SK-N-SH (cell line): Measurements from ENCODE around the gene SUSD3. TPM values are rescaled to one million over a fixed set of nuclear protein-coding genes. Genes with fewer than 3 reads are reported as not detected.

Experiments
- CTCF ChIA-PET: fragments of 300-600, 350-600 bp; formaldehyde crosslinking; extraction: SDS; loops from one replicate; lab custom pipeline; 2021; lab: Yijun Ruan, JAX
- POLR2A ChIA-PET: fragments of 350-600 bp; sonication (Branson Sonifier 250); formaldehyde crosslinking; extraction: SDS; loops from one replicate; lab custom pipeline; 2020; ENCODE audit warnings: antibody characterized with exemption, inconsistent platforms; lab: Yijun Ruan, JAX
- DNase-seq: peaks from one replicate; pipeline ENCODE4 v3.0.0; 2012
- H2AFZ ChIP-seq: fragments of 200-600 bp; sonication (generic); 2 replicates; pipeline ENCODE4 v1.8.1; 2016; ENCODE audit warnings: antibody characterized with exemption, mild to moderate bottlenecking, low read depth
- H3F3A ChIP-seq: fragments of 200-600 bp; sonication (generic); replicated peaks from 2 replicates; pipeline ENCODE3; 2016; ENCODE audit warnings: antibody characterized with exemption, mild to moderate bottlenecking; ENCODE audit not compliant: insufficient read depth
- H3K27ac ChIP-seq, 2 experiments: fragments of 200-500 bp in 1 of 2; fragments of 200-600 bp in 1 of 2; sonication (Bioruptor generic) in 1 of 2; sonication (generic), shearing (Covaris generic) in 1 of 2; 2 replicates each; pipeline versions ENCODE4 v1.5.1 to v1.6.1; 2014 to 2016; ENCODE audit warnings: low read depth in 2 of 2, inconsistent platforms in 1 of 2, low read length in 1 of 2, mild to moderate bottlenecking in 1 of 2, mixed read lengths in 1 of 2
- H3K27me3 ChIP-seq: fragments of 200-600 bp; sonication (generic), shearing (Covaris generic); 2 replicates; pipeline ENCODE4 v1.6.1; 2016; ENCODE audit warnings: mixed run types; ENCODE audit not compliant: insufficient read depth
- H3K36me3 ChIP-seq, 2 experiments: fragments of 200-500 bp in 1 of 2; fragments of 200-600 bp in 1 of 2; sonication (Bioruptor generic) in 1 of 2; sonication (generic) in 1 of 2; replicated peaks in 1 of 2; 2 replicates each; pipeline versions ENCODE3 to v1.5.1; 2014 to 2016; ENCODE audit warnings: low read length in 1 of 2, mild to moderate bottlenecking in 1 of 2; ENCODE audit not compliant: insufficient read depth in 2 of 2, control insufficient read depth in 1 of 2
- H3K4me1 ChIP-seq, 2 experiments: fragments of 200-500 bp in 1 of 2; fragments of 200-600 bp in 1 of 2; sonication (Bioruptor generic) in 1 of 2; sonication (generic), shearing (Covaris generic) in 1 of 2; 2 replicates each; pipeline versions ENCODE4 v1.5.1 to v1.6.1; 2014 to 2016; ENCODE audit warnings: low read depth in 1 of 2, low read length in 1 of 2, mixed run types in 1 of 2; ENCODE audit not compliant: insufficient read depth in 2 of 2, control insufficient read depth in 1 of 2
- H3K4me2 ChIP-seq: fragments of 200-600 bp; sonication (generic), shearing (Covaris generic); 2 replicates; pipeline ENCODE4 v1.6.1; 2017; ENCODE audit warnings: mixed run types
- H3K4me3 ChIP-seq, 2 experiments: fragments of 200-500 bp in 1 of 2; fragments of 200-600 bp in 1 of 2; sonication (Bioruptor generic) in 1 of 2; sonication (generic), shearing (Covaris generic) in 1 of 2; 2 replicates each; pipeline versions ENCODE4 v1.5.1 to v1.8.1; 2014 to 2016; ENCODE audit warnings: low read depth in 2 of 2, inconsistent platforms in 1 of 2, low read length in 1 of 2, mild to moderate bottlenecking in 1 of 2, mixed read lengths in 1 of 2, moderate library complexity in 1 of 2
- H3K79me2 ChIP-seq: fragments of 200-600 bp; sonication (generic); 2 replicates; pipeline ENCODE4 v1.8.1; 2017; ENCODE audit warnings: mild to moderate bottlenecking; ENCODE audit not compliant: insufficient read depth
- H3K9ac ChIP-seq: fragments of 200-600 bp; sonication (generic); 2 replicates; pipeline ENCODE4 v1.6.1; 2017; ENCODE audit warnings: mixed run types
- H3K9me2 ChIP-seq: fragments of 200-600 bp; sonication (generic); 2 replicates; pipeline ENCODE4 v1.6.1; 2017; ENCODE audit warnings: mixed run types
- H3K9me3 ChIP-seq: fragments of 200-600 bp; sonication (generic); 2 replicates; pipeline ENCODE4 v1.6.1; 2017; ENCODE audit warnings: mixed run types, mild to moderate bottlenecking, moderate library complexity
- H4K20me1 ChIP-seq: fragments of 200-600 bp; sonication (generic); 2 replicates; pipeline ENCODE4 v1.6.1; 2017; ENCODE audit warnings: mild to moderate bottlenecking, mixed run types; ENCODE audit not compliant: insufficient read depth
- CHD2 ChIP-seq: fragments of 150-350 bp; IDR thresholded peaks from 2 replicates; pipeline ENCODE4 v1.6.1; 2018; ENCODE audit warnings: low read length; ENCODE audit not compliant: partially characterized antibody
- EP300 ChIP-seq, 2 experiments: IDR thresholded peaks; 2 replicates each; pipeline versions ENCODE4 v1.4.0 to v1.6.1; 2012; ENCODE audit warnings: borderline replicate concordance in 1 of 2, low read depth in 1 of 2, low read length in 1 of 2
- FOXJ3 ChIP-seq: sonication (generic); formaldehyde crosslinking; IDR thresholded peaks from 2 replicates; pipeline ENCODE4 v1.5.1; 2020; ENCODE audit warnings: mild to moderate bottlenecking, missing genetic modification reagents
- IRF3 ChIP-seq: fragments of 150-350 bp; IDR thresholded peaks from 2 replicates; pipeline ENCODE4 v1.6.1; 2016; ENCODE audit warnings: mild to moderate bottlenecking, low read depth, low read length
- NRF1 ChIP-seq: IDR thresholded peaks from 2 replicates; pipeline ENCODE4 v1.6.1; 2012; ENCODE audit warnings: low read depth, mild to moderate bottlenecking, low read length
- PBX3 ChIP-seq: IDR thresholded peaks from 2 replicates; pipeline ENCODE4; 2012
- RAD21 ChIP-seq: IDR thresholded peaks from 2 replicates; pipeline ENCODE4 v1.6.1; 2012; ENCODE audit warnings: mild to moderate bottlenecking, low read length
- SMC3 ChIP-seq: IDR thresholded peaks from 2 replicates; pipeline ENCODE4 v1.6.1; 2012; ENCODE audit warnings: low read depth, low read length, improper control_type of control experiment
- TAF1 ChIP-seq: IDR thresholded peaks from 2 replicates; pipeline ENCODE4 v1.6.1; 2012; ENCODE audit warnings: low read depth, mild to moderate bottlenecking, low read length, moderate library complexity, borderline replicate concordance
- TEAD4 ChIP-seq: IDR thresholded peaks from 2 replicates; pipeline ENCODE4 v1.4.0; 2012; ENCODE audit warnings: mild to moderate bottlenecking, borderline replicate concordance; ENCODE audit not compliant: insufficient read depth
- USF1 ChIP-seq: IDR thresholded peaks from 2 replicates; pipeline ENCODE4 v1.4.0; 2012; ENCODE audit warnings: low read depth, borderline replicate concordance
- USF2 ChIP-seq: fragments of 150-350 bp; IDR thresholded peaks from 2 replicates; pipeline ENCODE4 v1.6.1; 2017; ENCODE audit warnings: antibody characterized with exemption, low read length, low read depth, borderline replicate concordance
- YY1 ChIP-seq: IDR thresholded peaks from 2 replicates; pipeline ENCODE4 v1.4.0; 2012; ENCODE audit warnings: low read depth, mild to moderate bottlenecking
- WGBS: methylation state at CpG from one replicate; pipeline ENCODE4 v1.1.6; 2017; ENCODE audit warnings: low lambda C conversion rate; 5-methylcytosine and 5-hydroxymethylcytosine counted together
- polyA plus RNA-seq, 3 experiments: library from polyadenylated mRNA; depleted of rRNA; stranded (reverse); fragments of >200 nt; gene quantifications; 2 replicates each; pipeline ENCODE4 v1.2.3, GENCODE V29; 2012

SUSD3 gene
- polyA plus RNA-seq, 1 of the 3 experiments (the other 2 are of a cell fraction), result 0.49 TPM

- H3K27ac ChIP-seq, result peak overlapping the region in 1 of 2 experiments; percentile 16; a peak in 1 of 4 replicates
- peaks cover 23% of the 10 kb centered on the region; the same call in 1 of the 2 replicates for H3K79me2 ChIP-seq
- no peak overlapping the region for H3K4me3 ChIP-seq
- H3F3A ChIP-seq, result peaks cover 4% of the 10 kb centered on the region
- no peaks in the 10 kb centered on the region for H3K9me2 ChIP-seq
- no peak overlapping the region for H3K4me2 ChIP-seq
- H2AFZ ChIP-seq, result no peak overlapping the region
- no peaks in the 10 kb centered on the region for H3K27me3 ChIP-seq
- H3K36me3 ChIP-seq, result peaks cover 0 to 5% of the 10 kb centered on the region in 2 experiments
- DNase-seq, result no peak
- H3K4me1 ChIP-seq, result peaks cover 8 to 73% of the 10 kb centered on the region in 2 experiments; a peak in 3 of 4 replicates
- H4K20me1 ChIP-seq, result 0 out of 2 replicates have a peak, but pooled peaks cover 7% of the 10 kb centered on the region
- TF ChIP-seq USF1 (no peak), FOXJ3 (no peak), EP300 (IDR thresholded peaks at IDR 0.05; ENCODE audit: borderline replicate concordance in 1 of 2, low read depth in 1 of 2, low read length in 1 of 2) (no peak), PBX3 (no peak), TAF1 (no peak), CHD2 (no peak), RAD21 (no peak), NRF1 (no peak), USF2 (no peak)
- no peak overlapping the region for H3K9ac ChIP-seq
- WGBS, result 85% methylated on average over 6 of the region's 11 CpGs
- no peaks in the 10 kb centered on the region for H3K9me3 ChIP-seq
- POLR2A ChIA-PET, result no interaction called here
- CTCF ChIA-PET, result interaction anchor here (0.7 to 5.2 kb wide), 8 partner anchors 10 to 182 kb away, joined by 3 to 31 read pairs (median 4); no protein-coding TSS in a partner anchor
Observed at GRCh38 chr9:93129691-93130500, 71.4 kb downstream of the SUSD3 start.

GRCh38 chr9:93130861-93131481, 72.5 kb downstream of the SUSD3 start:
- H3K9me2 ChIP-seq, result no peaks in the 10 kb centered on the region
- peak overlapping the region in 1 of 2 experiments; percentile 40; a peak in 1 of 4 replicates for H3K27ac ChIP-seq
- H3K27me3 ChIP-seq, result no peaks in the 10 kb centered on the region
- TF ChIP-seq TEAD4 (no peak), IRF3 (no peak), YY1 (no peak), SMC3 (no peak)
- H3K4me3 ChIP-seq, result no peak overlapping the region
- 100% methylated on average over 1 of the region's 15 CpGs for WGBS
- peaks cover 23% of the 10 kb centered on the region; the same call in 1 of the 2 replicates for H3K79me2 ChIP-seq
- no peak for DNase-seq
- no peak overlapping the region for H3K9ac ChIP-seq
- H3F3A ChIP-seq, result peaks cover 4% of the 10 kb centered on the region
- 0 out of 2 replicates have a peak, but pooled peaks cover 7% of the 10 kb centered on the region for H4K20me1 ChIP-seq
- H3K36me3 ChIP-seq, result peaks cover 0 to 2% of the 10 kb centered on the region in 2 experiments
- ChIA-PET POLR2A (no interaction called here), CTCF (interaction anchor here (1.0 to 2.2 kb wide), 3 partner anchors 10 to 22 kb away, joined by 4 to 6 read pairs (median 4); no protein-coding TSS in a partner anchor)
- no peaks in the 10 kb centered on the region for H3K9me3 ChIP-seq
- peaks cover 8 to 75% of the 10 kb centered on the region in 2 experiments; a peak in 3 of 4 replicates for H3K4me1 ChIP-seq
- H3K4me2 ChIP-seq, result no peak overlapping the region
- no peak overlapping the region for H2AFZ ChIP-seq
